ENCODE data around the gene SLC19A1.
"Not testable (repeated sequence)": the region's sequence is repeated elsewhere in the genome, so short reads cannot be mapped to it uniquely, and the experiment has no call there.

SLC19A1 gene

DNA sequence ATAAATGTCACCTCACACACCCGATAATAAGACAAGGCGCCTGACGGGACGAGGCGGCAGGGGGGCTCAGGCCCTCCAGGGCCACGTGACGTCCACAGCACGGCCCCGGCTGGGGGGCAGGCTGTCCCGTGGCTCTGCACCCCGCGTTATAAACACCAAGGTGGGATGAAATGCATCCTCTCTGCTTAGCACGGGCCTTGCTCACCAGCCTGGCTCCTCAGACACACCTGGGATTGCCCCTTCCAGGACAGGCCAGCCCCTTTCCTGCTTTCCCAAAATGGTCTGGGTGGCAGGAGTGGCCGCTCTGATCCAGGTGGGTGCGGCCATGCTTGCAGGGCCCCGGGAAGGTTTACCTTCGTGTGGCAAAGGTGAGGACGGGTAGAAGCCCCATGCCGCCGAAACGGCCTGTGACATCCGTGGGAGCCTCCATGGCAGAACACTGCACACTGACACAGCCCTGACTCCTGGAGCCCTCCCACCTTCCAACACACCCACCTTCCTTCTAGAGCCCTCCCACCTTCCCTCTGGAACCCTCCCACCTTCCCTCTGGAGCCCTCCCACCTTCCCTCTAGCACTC is 35.9 kb downstream of the SLC19A1 start:
- no peak for DNase-seq (ENCODE audit: low read depth in 2 of 2)
- H3K4me3 ChIP-seq (replicated peaks in 1 of 2; ENCODE audit: low read depth in 2 of 2, low read length in 2 of 2) = no peak overlapping the region

DNA sequence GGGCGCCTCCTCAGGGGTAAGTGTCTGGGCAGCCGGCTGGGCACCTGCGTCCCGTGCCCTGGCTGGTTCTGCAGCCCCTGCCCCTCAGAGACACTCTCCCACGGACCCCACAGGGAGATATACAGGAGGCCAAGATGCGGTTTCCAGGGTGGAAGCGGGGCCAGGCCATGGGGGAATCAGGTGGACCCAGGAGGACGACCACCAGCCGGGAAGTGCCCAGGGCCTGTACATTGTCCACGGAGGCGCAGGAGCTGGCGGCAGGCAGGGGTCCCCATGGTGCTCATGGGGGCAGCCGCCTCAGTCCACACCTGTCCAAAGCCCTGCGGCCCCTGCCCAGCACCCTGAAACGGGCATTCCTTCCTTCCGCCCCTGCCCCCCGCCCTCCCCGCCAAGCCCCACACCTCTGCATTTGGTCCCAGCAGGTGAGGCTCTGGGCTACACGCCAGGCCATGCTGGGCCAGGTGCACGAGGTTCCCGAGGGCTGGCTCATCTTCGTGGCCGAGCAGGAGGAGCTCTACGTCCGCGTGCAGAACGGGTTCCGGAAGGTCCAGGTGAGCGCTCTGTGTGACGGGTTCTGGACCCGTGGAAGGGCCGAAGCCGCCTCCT is 36.7 kb downstream of the SLC19A1 start:
- DNase-seq (ENCODE audit: low read depth in 2 of 2) = no peak

More for the DNA sequence above, 35.9 kb downstream of the SLC19A1 start:
- TF ChIP-seq, protein P1, sequence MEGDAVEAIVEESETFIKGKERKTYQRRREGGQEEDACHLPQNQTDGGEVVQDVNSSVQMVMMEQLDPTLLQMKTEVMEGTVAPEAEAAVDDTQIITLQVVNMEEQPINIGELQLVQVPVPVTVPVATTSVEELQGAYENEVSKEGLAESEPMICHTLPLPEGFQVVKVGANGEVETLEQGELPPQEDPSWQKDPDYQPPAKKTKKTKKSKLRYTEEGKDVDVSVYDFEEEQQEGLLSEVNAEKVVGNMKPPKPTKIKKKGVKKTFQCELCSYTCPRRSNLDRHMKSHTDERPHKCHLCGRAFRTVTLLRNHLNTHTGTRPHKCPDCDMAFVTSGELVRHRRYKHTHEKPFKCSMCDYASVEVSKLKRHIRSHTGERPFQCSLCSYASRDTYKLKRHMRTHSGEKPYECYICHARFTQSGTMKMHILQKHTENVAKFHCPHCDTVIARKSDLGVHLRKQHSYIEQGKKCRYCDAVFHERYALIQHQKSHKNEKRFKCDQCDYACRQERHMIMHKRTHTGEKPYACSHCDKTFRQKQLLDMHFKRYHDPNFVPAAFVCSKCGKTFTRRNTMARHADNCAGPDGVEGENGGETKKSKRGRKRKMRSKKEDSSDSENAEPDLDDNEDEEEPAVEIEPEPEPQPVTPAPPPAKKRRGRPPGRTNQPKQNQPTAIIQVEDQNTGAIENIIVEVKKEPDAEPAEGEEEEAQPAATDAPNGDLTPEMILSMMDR (IDR thresholded peaks at IDR 0.05; ENCODE audit: low read depth, low read length) = no peak

DNA sequence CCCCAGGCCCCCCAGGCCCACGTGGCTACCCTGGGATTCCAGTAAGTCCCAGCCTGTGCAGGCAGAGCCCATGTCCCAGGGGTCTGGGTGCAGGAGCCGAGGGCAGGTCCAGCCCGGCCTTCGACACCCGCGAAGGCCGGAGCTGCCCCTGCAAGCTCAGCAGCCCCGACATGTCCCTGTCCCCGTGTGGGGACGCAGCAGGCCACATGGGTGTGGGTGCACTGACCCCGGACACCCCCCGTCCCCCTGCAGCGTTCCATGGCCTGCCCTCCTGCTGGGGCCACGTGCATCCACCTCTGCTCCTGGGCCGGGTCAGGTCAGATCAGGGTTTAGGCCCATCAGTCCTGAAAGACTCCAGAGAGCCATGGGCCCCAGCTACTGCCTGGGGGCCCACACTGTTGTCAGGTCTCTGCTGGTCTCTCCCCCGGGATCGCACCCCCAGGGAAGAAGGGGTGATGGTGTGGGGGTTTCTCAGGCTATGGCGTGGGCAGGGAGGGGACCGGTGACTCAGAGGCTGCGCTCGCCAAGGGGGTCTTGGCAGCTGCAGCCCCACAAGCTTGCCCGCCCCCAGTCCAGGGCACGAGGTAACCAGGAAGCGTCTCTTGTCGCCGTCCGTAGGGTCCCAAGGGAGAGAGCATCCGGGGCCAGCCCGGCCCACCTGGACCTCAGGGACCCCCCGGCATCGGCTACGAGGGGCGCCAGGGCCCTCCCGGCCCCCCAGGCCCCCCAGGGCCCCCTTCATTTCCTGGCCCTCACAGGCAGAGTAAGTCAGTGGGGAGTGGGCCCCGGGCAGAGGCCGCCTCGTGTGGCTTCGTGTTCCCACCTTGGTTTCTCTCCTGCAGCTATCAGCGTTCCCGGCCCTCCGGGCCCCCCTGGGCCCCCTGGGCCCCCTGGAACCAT is 37.5 kb downstream of the SLC19A1 start:
- H3K4me3 ChIP-seq (replicated peaks in 1 of 2; ENCODE audit: low read depth in 2 of 2, low read length in 2 of 2) = no peak overlapping the region
- TF ChIP-seq, protein P1 (IDR thresholded peaks at IDR 0.05; ENCODE audit: low read depth, low read length) = no peak
- no peak for DNase-seq (ENCODE audit: low read depth in 2 of 2)

More for the DNA sequence above, 36.7 kb downstream of the SLC19A1 start:
- H3K4me3 ChIP-seq (replicated peaks in 1 of 2; ENCODE audit: low read depth in 2 of 2, low read length in 2 of 2) = no peak overlapping the region
- TF ChIP-seq, protein P1 (IDR thresholded peaks at IDR 0.05; ENCODE audit: low read depth, low read length) = no peak

DNA sequence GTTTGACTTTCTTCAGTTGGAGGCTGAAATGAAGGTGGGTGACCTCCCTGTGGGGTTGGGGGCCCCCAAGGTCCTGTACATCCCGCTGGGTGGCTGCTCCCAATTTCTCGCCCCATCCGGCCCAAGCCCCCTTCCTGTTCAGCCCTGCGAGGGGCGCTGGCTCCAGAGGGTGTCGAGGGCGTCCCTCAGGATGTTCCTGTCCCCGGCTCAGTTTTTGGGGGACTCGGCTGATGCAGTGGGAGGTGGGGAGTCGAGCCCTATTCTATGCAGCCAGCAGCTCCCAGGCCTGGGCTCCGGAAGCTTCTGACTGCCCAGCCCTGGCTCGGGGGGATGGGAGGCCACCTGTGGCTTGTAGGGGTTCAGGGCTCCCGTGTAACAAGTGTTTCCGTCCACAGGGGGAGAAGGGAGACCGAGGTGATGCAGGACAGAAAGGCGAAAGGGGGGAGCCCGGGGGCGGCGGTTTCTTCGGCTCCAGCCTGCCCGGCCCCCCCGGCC is 38.2 kb downstream of the SLC19A1 start:
- TF ChIP-seq, protein P1 (IDR thresholded peaks at IDR 0.05; ENCODE audit: low read depth, low read length) = no peak

DNA sequence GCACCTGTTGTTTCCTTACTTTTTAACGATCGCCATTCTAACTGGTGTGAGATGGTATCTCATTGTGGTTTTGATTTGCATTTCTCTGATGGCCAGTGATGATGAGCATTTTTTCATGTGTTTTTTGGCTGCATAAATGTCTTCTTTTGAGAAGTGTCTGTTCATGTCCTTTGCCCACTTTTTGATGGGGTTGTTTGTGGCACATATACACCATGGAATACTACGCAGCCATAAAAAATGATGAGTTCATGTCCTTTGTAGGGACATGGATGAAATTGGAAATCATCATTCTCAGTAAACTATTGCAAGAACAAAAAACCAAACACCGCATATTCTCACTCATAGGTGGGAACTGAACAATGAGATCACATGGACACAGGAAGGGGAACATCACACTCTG is 39.0 kb downstream of the SLC19A1 start:
- not testable (repeated sequence) for DNase-seq (ENCODE audit: low read depth in 2 of 2)

More for the DNA sequence above, 38.2 kb downstream of the SLC19A1 start:
- no peak overlapping the region for H3K4me3 ChIP-seq (replicated peaks in 1 of 2; ENCODE audit: low read depth in 2 of 2, low read length in 2 of 2)
- DNase-seq (ENCODE audit: low read depth in 2 of 2) = no peak

DNA sequence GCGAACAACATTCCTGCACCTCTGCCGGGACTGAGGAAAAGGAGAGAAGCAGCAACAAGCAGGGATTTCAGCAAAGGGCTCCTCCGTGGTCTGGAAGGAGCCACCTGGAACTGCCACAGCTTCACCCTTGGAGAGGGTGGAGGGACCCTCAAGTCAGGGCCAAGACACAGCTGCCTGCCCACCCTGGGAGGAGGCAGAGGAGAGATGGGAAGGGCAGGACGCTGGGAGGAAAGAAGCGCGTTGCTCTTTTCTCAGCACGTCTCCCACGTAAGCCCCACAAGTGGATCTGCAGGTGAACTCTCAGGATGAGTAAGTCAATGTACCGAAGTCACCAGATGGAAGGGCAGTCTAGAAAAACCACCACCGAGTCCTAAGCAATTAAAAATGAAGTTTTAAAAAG is 39.6 kb downstream of the SLC19A1 start:
- H3K4me3 ChIP-seq (replicated peaks in 1 of 2; ENCODE audit: low read depth in 2 of 2, low read length in 2 of 2) = no peak overlapping the region
- DNase-seq (ENCODE audit: low read depth in 2 of 2) = no peak
- TF ChIP-seq, protein P1 (IDR thresholded peaks at IDR 0.05; ENCODE audit: low read depth, low read length) = no peak

More for the DNA sequence above, 39.0 kb downstream of the SLC19A1 start:
- not testable (repeated sequence) for H3K4me3 ChIP-seq (replicated peaks in 1 of 2; ENCODE audit: low read depth in 2 of 2, low read length in 2 of 2)

DNA sequence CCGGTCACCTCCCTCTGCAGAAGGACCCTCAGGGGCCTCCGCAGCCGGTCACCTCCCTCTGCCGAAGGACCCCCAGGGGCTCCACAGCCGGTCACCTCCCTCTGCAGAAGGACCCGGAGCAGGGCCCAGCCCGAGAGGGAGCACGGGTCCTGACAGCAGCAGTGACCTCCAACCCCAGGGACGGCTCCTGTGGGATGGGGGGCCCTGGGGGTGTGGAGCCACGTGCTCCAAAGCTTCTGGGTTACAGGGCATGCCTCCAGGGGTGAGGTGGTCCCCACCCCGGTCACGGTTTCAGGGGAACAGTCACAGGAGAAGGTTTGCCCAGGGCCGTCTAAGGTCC is 40.3 kb downstream of the SLC19A1 start:
- TF ChIP-seq, protein P1 (IDR thresholded peaks at IDR 0.05; ENCODE audit: low read depth, low read length) = no peak

DNA sequence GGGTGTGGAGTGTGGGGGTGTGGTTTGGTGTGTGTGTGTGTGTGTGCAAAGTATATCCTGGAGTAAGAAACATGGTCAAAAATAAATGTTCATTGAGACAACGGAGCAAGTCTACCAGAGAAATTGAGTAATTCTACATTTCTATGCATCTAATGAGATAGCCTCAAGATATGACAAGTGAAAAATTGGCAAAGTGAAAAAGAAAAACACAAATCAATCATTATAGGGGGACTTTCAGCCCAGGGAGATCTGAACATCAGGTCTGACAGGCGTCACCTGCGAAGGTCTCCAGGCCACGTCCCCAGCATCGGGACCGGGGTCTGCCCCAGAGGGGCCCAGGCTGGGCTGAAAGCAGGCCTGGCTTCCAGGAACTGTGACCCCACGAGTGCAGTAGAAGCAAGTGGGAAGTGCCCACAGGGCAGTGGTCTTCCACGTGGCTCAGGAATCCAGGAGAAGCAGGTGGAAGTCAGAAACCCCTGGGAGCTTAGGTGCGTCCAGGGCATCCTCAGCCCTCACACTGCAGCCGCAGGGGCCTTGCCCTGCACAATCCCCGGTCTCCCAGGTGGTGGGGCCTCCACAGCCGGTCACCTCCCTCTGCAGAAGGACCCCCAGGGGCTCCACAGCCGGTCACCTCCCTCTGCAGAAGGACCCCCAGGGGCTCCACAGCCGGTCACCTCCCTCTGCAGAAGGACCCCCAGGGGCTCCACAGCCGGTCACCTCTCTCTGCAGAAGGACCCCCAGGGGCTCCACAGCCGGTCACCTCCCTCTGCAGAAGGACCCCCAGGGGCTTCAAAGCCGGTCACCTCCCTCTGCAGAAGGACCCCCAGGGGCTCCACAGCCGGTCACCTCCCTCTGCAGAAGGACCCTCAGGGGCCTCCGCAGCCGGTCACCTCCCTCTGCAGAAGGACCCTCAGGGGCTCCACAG is 40.9 kb downstream of the SLC19A1 start:
- H3K4me3 ChIP-seq (replicated peaks in 1 of 2; ENCODE audit: low read depth in 2 of 2, low read length in 2 of 2); DNase-seq (ENCODE audit: low read depth in 2 of 2): not testable (repeated sequence)

More for the DNA sequence above, 40.3 kb downstream of the SLC19A1 start:
- DNase-seq (ENCODE audit: low read depth in 2 of 2) = no peak
- no peak overlapping the region for H3K4me3 ChIP-seq (replicated peaks in 1 of 2; ENCODE audit: low read depth in 2 of 2, low read length in 2 of 2)
